ENCODE results near the gene CD79A.
"Not testable (repeated sequence)": the region's sequence is repeated elsewhere in the genome, so short reads cannot be mapped to it uniquely, and the experiment has no call there.

Gene CD79A

DNA sequence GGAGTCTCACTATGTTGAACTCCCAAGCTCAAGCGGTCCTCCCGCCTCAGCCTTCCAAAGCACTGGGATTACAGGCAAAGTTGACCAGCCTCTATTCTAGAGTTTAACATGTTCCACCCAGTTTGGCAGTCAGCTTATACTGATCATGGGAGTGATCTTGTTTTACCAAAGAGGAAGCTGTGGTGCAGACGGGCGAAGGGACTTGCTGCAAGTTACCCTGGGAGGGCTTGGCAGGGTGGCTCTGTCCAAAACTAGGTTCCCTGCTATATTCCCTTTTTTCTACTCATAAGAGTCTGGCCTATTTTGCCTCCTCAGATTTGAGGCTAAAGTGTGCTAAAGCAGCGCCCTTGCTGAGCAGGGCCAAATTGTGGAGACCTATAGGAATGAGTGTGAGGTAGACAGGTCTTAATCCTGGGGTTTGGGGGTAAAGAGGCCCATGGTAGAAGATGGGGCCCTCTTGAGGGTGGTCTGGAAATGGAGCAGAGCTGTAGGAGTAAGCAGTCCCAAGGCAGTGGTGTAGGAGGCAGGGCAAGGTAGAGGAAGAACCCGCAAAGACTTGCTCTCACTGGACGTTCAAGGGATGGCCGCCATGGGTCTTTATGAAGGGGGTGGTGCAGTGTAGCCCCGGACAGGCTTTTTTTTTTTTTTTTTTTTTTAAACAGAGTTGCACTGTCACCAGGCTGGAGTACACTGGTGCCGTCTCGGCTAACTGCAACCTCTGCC, 13.7 kb upstream of the CD79A start:
- DNase-seq (ENCODE audit: low spot score), result no peak

DNA sequence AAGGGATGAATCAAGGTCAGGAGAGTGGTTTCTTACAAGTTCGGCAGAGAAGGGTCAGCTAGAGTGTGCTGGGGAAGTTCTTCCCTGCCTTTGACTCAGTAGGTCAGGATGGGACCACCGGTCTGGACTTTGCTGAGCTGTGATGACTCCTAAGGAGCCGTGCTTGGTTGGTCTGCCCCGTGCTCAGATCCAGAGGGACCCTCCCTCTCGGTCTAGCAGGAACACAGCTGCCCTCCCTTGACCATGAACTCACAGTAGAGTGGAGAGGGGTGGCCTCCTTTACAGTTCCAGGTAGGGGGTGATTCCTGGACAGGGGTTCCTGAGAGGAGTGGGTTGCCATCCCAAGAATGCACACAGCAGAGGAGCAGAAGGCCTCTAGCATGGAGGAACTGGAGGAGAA, 12.7 kb upstream of the CD79A start:
- no peak for DNase-seq (ENCODE audit: low spot score)

DNA sequence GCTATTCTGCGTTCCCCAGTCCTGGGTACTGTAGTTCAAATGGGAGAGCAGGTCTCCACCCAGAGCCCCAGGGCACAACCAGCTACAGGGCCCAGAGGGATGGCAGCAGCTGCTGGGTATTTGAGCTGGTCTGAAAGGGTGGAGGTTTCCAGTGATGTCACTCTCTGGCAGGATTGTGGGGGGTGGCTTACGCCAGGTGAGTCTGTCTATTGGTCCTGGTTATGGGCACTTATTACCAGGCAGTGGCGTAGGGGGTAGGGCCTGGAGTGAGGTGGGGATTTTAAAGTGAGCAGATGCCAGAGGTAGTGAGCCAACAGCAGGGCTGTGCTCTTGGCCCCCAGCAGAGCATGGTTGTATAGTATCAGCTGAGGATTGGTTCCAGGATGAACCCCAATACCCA, 10.8 kb upstream of the CD79A start:
- no peak for DNase-seq (ENCODE audit: low spot score)

DNA sequence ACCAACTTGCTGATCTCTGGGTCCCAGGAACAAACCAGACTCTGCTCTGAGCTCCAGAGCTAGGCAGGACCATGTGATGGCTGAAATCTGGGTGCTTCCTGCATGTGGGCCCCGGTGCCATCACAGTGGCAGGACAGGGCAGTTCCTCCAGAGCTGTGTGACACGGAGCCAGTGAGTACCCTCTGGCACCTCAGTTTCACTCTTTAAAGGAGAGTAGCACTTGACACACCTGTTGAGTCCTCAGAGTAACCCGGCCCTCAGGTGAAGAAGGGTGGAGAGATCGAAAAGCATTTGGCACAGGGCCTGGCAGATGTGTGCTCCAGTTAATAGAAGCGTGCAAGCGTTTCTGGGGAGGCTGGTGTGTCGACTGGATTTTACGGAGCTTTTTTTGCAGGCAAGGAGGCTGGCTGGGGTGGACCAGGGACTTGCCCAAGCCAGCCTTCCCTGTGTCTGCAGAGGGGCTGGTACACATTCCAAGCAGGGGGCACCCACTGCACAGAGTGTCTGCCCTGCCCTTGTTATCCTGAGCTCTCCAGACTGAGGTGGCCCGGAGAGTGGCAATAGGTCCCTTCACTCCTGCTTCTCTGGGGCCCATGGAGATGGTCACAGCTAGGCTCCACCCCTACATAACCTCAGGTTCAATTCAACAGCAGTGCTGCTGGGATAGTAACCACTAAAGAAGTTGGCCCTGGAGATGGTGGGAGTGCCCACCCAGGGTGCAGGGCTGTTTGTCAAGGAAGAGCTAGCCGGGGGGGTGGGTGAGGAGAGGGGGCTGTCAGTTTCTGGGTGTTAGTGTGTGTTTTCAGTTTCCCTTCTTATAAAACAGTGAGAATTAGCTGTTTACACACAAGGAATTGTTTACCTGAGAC, 8.7 kb upstream of the CD79A start:
- no peak for DNase-seq (ENCODE audit: low spot score)

GRCh38 chr19:41868989-41869300, 8.1 kb upstream of the CD79A start:
- DNase-seq (ENCODE audit: low spot score), result no peak

DNA sequence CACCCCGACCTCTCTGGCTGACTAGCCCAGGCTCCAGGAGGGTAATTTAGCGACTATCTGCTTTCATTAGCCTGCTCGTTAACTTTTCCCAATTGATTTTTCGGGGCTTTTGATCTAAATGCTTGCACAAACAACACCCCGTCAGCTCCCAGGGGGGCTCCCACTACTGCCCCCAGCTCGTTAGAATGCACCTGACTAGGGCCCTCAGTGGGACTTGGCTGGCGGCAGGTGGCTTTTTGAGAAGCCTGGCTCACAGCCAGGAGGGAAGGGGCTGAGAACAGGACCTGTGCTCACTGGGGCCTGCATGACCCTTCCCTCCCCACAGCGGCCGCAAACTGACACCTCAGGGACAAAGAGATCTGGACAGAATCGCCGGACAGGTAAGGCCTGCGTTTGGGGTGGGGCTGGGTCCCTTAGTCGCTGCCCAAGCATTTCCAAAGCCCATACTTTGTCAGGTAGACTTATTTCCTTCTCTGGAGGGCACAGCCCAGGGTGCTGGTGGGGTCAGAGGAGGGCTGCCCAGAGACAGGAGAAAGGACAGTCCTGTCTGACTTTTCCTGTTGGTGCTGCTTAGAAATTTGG, 7.6 kb upstream of the CD79A start:
- no peak for DNase-seq (ENCODE audit: low spot score)

GRCh38 chr19:41870401-41870873, 6.6 kb upstream of the CD79A start:
- DNase-seq (ENCODE audit: low spot score), result peak; percentile 46

- no peak for DNase-seq (ENCODE audit: low spot score)
Observed at GRCh38 chr19:41871573-41872383, 5.3 kb upstream of the CD79A start.

GRCh38 chr19:41872384-41872774, 4.7 kb upstream of the CD79A start:
- no peak for DNase-seq (ENCODE audit: low spot score)

GRCh38 chr19:41872775-41873647, 4.1 kb upstream of the CD79A start:
- DNase-seq (ENCODE audit: low spot score), result peak; percentile 62

DNA sequence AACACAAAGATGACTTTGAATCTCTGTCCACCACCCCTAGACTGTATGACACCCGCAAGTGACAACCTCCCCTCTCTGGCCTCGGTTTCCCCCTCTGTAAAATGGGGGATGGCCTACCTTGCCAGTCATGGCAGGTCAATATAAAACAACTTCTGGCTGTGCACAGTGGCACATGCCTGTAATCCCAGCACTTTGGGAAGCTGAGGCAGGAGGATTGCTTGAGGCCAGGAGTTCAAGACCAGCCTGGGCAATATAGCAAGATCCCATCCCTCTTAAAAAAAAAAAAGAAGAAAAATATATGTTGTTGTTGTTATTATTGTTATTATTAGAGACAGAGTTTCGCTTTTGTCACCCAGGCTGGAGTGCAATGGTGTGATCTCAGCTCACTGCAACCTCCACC, 1.1 kb upstream of the CD79A start:
- not testable (repeated sequence) for DNase-seq (ENCODE audit: low spot score)

DNA sequence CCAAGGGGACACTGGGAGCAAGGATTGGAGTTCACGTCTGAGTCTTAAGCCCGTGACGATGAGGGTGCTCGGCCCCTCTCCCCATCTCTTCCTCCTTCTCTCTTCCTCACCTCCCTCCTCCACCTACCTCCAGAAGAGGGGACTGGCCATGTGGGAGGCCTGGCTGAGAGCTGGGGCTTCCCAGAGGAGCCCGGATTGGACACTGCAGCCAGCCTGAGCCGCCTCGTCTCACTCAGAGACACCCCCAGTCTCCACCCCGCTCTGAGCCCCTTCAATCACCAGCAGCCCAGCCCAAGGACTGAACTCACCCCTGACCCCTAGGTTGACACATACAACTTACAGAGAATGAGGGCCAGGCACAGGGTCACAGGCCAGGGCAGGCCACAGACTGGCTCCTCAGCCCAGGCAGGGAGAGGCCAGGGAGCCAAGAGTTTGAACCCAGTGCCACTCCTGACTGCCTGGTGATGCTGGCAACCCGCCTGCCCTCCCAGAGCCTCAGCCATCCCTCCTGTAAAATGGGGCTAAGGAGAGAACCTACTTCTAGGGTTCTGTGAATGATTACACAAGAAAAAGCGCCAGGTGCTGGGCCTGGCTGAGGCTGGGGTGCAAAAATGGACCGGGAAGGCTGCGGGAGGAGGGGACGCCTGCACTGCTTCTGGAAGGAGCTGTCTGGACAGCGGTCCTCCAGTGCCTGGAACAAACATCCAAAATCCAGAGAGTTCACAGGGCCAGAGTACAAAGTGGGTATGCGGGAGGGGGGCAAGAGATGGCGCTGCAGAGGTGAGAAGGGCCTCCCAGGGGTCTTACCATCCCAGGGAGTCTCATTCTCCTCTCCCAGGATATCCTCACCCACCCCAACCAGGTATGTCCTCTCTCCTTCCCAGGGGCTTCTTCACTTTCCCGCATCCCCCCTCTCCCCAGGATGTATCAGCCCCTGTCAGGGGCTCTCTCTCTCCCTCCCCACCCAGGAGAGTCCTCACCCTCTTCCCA, 1.1 kb downstream of the CD79A start:
- no peak for DNase-seq (ENCODE audit: low spot score)

DNA sequence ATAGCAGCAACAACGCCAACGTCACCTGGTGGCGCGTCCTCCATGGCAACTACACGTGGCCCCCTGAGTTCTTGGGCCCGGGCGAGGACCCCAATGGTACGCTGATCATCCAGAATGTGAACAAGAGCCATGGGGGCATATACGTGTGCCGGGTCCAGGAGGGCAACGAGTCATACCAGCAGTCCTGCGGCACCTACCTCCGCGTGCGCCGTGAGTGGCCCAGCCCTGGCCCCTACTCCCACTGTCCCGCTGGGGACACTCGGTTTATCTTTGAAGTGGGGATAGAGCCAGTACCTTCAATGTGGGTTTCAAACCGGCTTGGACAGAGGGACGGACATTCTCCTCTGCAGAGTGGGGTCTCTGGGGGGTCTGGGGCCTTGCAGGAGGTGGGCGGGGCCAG, 2.0 kb downstream of the CD79A start:
- no peak for DNase-seq (ENCODE audit: low spot score)

- DNase-seq (ENCODE audit: low spot score), result no peak
Observed at GRCh38 chr19:41879670-41880328, 2.7 kb downstream of the CD79A start.

DNA sequence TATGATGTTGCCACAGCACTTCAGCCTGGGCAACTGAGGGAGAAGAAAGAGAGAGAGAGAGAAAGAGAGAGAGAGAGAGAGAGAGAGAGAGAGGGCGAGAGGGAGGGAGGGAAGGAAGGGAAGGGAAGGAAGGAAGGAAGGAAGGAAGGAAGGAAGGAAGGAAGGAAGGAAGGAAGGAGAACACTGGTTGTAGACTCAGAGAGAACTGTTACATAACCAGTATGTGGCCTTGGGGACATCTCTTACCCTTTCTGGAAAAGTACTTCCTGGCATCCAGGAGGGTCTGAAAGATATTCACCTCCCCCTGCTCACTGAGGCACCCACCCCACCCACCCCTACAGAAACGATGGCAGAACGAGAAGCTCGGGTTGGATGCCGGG, 3.2 kb downstream of the CD79A start:
- no peak for DNase-seq (ENCODE audit: low spot score)

GRCh38 chr19:41882568-41883462, 5.7 kb downstream of the CD79A start, which contains the start of gene ARHGEF1:
TSS of gene ARHGEF1 (plus strand) at chr19:41883184. CDS start at chr19:41888083, 4,899 bp downstream.
- peak; percentile 79 for DNase-seq (ENCODE audit: low spot score)

- no peak for DNase-seq (ENCODE audit: low spot score)
Observed at GRCh38 chr19:41883463-41883820, 6.4 kb downstream of the CD79A start.
